Measurements from ENCODE around the gene ETV1. TPM values are rescaled to one million over a fixed set of nuclear protein-coding genes. Genes with fewer than 3 reads are reported as not detected.

ETV1 gene
- total and polyA plus RNA-seq, 2 of the 4 experiments (the other 2 are of a cell fraction) = 8.6 to 21.1 TPM

DNA sequence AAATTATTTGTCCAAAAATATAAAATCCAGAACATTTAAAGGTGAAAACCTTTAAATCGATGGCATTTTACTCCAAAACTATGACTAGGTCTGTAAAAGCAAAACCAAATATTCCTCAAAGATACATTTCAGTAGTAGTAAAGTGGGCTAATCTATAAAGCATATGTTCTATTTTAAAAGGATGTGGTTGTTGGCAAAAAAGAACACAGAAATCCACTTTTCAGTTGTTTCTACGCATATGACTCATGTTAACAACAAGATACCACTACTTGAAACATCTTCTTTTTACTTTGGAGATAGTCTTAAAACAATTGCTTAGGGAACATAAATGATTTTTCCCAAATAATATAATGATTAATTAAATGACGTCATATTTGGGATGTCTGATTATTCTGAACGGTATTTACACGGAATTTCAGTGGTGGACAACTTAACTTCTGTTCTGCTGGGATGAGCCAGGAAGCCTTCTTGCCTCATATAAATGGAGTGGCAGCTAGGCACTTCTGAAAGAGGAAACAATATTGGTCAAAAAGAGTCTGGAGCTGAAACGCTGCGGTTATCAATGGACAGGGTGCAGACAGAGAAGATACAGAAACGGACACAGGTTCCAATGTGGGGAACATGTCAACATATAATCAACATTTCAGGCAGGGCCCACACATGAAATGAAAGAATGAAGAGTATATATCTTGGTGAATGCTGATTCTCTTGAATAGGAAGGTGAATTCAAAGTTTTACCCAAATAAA lies 78.5 kb downstream of the ETV1 start:
- Histone ChIP-seq H3K9me3 (ENCODE audit: control insufficient read depth, insufficient read depth, low read length) (no peaks in the 10 kb centered on the region), H3K27ac (ENCODE audit: insufficient read depth, low read length) (no peak overlapping the region), H3K27me3 (ENCODE audit: control insufficient read depth, insufficient read depth, low read length) (no peaks in the 10 kb centered on the region), H3K23ac (ENCODE audit: low read depth, low read length) (no peak overlapping the region), H3K36me3 (ENCODE audit: control insufficient read depth, insufficient read depth, low read length) (peaks cover 3% of the 10 kb centered on the region; the same call in 1 of the 2 replicates), H2BK5ac (ENCODE audit: low read depth, low read length, poor library complexity, severe bottlenecking) (no peak overlapping the region), H2BK20ac (ENCODE audit: low read depth, low read length) (no peak overlapping the region), H3K14ac (replicated peaks; ENCODE audit: low read depth, low read length) (no peak overlapping the region), H2BK120ac (ENCODE audit: low read depth, low read length) (peak overlapping the region; percentile 40; the same call in 1 of the 2 replicates), H3K4me3 (ENCODE audit: insufficient read depth, low read depth, low read length) (no peak overlapping the region), H4K91ac (ENCODE audit: insufficient read depth, low read depth, low read length) (peak overlapping the region; percentile 17; the same call in 1 of the 2 replicates), H3K9me1 (ENCODE audit: insufficient read depth, low read length) (peaks cover 3% of the 10 kb centered on the region; the same call in 1 of the 2 replicates), H4K5ac (ENCODE audit: low read depth, low read length) (peak overlapping the region; percentile 17; the same call in 1 of the 2 replicates), H3K4ac (ENCODE audit: low read depth, low read length) (no peak overlapping the region), H2BK15ac (ENCODE audit: low read depth, low read length) (no peak overlapping the region), H4K20me1 (ENCODE audit: insufficient read depth, low read length) (no peaks in the 10 kb centered on the region), H4K8ac (ENCODE audit: low read depth in 2 of 2, low read length in 2 of 2) (no peak overlapping the region), H2AK9ac (replicated peaks; ENCODE audit: low read depth, low read length, poor library complexity) (no peak overlapping the region), H3K9ac (ENCODE audit: low read depth, low read length) (no peak overlapping the region), H3K79me1 (ENCODE audit: low read depth in 1 of 2, low read length in 2 of 2) (no peaks in the 10 kb centered on the region), H3K4me1 (ENCODE audit: control insufficient read depth, insufficient read depth, low read length) (peaks cover 2% of the 10 kb centered on the region; the same call in 1 of the 2 replicates), H2AFZ (replicated peaks; ENCODE audit: low read length, poor library complexity) (no peak overlapping the region), H3K56ac (ENCODE audit: extremely low read depth, insufficient read depth, low read length) (no peak overlapping the region), H3K18ac (ENCODE audit: low read depth, low read length) (no peak overlapping the region), H3K4me2 (ENCODE audit: low read depth, low read length) (no peak overlapping the region), H2AK5ac (ENCODE audit: low read depth, low read length) (no peak overlapping the region)
- no TSS peak for BruUV-seq (replicated peaks)
- TF ChIP-seq, protein P1, sequence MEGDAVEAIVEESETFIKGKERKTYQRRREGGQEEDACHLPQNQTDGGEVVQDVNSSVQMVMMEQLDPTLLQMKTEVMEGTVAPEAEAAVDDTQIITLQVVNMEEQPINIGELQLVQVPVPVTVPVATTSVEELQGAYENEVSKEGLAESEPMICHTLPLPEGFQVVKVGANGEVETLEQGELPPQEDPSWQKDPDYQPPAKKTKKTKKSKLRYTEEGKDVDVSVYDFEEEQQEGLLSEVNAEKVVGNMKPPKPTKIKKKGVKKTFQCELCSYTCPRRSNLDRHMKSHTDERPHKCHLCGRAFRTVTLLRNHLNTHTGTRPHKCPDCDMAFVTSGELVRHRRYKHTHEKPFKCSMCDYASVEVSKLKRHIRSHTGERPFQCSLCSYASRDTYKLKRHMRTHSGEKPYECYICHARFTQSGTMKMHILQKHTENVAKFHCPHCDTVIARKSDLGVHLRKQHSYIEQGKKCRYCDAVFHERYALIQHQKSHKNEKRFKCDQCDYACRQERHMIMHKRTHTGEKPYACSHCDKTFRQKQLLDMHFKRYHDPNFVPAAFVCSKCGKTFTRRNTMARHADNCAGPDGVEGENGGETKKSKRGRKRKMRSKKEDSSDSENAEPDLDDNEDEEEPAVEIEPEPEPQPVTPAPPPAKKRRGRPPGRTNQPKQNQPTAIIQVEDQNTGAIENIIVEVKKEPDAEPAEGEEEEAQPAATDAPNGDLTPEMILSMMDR (conservative IDR thresholded peaks at IDR 0.05; ENCODE audit: low read depth, low read length) = no peak
- no peak for TF ChIP-seq MXI1 (IDR thresholded peaks at IDR 0.05; ENCODE audit: borderline replicate concordance, low read depth, low read length)
- no peak for TF ChIP-seq FOS (IDR thresholded peaks at IDR 0.05; ENCODE audit: low read depth, low read length)
- TF ChIP-seq SMC3 (IDR thresholded peaks at IDR 0.05; ENCODE audit: low read depth, low read length) = no peak
- TF ChIP-seq POLR2A (IDR thresholded peaks at IDR 0.05; ENCODE audit: low read depth, low read length) = no peak
- TF ChIP-seq RAD21 (IDR thresholded peaks at IDR 0.05; ENCODE audit: low read length) = no peak
- TF ChIP-seq, protein P2, sequence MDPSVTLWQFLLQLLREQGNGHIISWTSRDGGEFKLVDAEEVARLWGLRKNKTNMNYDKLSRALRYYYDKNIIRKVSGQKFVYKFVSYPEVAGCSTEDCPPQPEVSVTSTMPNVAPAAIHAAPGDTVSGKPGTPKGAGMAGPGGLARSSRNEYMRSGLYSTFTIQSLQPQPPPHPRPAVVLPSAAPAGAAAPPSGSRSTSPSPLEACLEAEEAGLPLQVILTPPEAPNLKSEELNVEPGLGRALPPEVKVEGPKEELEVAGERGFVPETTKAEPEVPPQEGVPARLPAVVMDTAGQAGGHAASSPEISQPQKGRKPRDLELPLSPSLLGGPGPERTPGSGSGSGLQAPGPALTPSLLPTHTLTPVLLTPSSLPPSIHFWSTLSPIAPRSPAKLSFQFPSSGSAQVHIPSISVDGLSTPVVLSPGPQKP (IDR thresholded peaks at IDR 0.05; ENCODE audit: borderline replicate concordance, low read depth, low read length) = no peak
- no peak for TF ChIP-seq MAFK (IDR thresholded peaks at IDR 0.05; ENCODE audit: low read depth, low read length)
- in situ Hi-C loops (cut with MboI; ENCODE audit: low sequenced_read_pairs) = no loop called here
- DNase-seq (no peak), ATAC-seq (ENCODE audit: low read depth) (no peak)
- POLR2A ChIA-PET (ENCODE audit: unreplicated experiment) = no interaction called here
- CTCF ChIA-PET = no interaction called here
- 60% methylated on average over 1 of the region's 8 CpGs; no CpG with 5 or more reads in 1 of the 2 experiments for WGBS, 2 experiments (ENCODE audit: extremely low coverage in 2 of 2, insufficient read length in 1 of 2)
- intact Hi-C loops (cut with micrococcal nuclease) = loop anchor here (10.0 kb wide), 1 partner anchor 626 kb away; no protein-coding TSS in a partner anchor
- dilution Hi-C loops (cut with HindIII; ENCODE audit: low sequenced_read_pairs, unreplicated experiment) = no loop called here
